GM10266 (cell line): ENCODE data around the gene TARS2.

Experiments
- DNase-seq: peaks from one replicate; pipeline ENCODE4 v3.0.0; 2012; ENCODE audit errors: extremely low spot score
- TF ChIP-seq, protein P1 (sequence below): IDR thresholded peaks from 2 replicates; pipeline ENCODE4 v1.5.1; 2012; ENCODE audit warnings: mild to moderate bottlenecking, low read depth; ENCODE audit not compliant: control insufficient read depth, insufficient read depth; ENCODE audit errors: missing control alignments

TARS2 gene

DNA sequence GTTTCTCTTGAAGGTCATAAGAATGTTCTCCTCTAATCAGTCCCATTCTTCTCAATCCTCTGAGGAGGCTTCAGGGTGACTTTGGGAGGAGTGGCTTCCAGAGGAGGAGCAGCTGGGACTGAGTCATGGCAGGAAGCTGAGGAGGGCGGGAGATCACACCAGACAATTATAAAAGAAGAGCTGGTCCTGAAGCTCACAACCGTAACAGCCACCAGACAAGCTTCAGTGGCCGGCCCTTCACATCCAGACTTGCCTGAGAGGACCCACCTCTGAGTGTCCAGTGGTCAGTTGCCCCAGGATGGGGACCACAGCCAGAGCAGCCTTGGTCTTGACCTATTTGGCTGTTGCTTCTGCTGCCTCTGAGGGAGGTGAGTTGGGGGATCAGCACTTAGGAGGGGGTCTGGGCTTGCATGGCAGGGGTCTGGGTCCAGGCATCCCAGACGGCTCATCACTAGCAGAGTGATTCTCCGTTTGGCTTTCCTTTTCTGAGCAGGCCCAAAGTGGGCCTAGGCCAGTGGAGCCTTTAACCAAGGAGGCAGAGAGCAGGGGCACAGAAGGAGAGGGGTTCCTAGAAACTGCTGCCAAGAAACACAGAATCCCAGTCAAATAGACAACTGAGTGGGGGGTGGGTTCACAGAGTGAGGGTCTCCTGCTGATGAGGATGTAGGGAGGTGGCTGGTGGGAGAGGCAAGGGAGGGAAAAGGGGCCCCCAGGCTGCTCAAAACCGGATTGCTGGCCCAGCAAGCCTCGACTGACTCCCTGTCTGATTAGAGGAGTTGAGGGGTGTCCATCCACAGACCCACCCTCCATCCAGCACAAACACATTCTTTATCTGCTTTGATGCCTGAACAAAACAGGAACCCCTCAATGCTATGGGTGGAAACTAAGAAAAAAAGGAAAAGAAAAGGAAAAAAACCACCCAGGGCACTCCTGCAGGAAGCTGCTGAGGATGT is 21.0 kb downstream of the TARS2 start, which contains the start of gene ECM1:
ECM1 (plus strand) TSS at position 198 of the 953 bp plus-strand sequence; CDS start at position 299, 101 bp downstream.
- TF ChIP-seq, protein P1, sequence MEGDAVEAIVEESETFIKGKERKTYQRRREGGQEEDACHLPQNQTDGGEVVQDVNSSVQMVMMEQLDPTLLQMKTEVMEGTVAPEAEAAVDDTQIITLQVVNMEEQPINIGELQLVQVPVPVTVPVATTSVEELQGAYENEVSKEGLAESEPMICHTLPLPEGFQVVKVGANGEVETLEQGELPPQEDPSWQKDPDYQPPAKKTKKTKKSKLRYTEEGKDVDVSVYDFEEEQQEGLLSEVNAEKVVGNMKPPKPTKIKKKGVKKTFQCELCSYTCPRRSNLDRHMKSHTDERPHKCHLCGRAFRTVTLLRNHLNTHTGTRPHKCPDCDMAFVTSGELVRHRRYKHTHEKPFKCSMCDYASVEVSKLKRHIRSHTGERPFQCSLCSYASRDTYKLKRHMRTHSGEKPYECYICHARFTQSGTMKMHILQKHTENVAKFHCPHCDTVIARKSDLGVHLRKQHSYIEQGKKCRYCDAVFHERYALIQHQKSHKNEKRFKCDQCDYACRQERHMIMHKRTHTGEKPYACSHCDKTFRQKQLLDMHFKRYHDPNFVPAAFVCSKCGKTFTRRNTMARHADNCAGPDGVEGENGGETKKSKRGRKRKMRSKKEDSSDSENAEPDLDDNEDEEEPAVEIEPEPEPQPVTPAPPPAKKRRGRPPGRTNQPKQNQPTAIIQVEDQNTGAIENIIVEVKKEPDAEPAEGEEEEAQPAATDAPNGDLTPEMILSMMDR = no peak
- DNase-seq = no peak

DNA sequence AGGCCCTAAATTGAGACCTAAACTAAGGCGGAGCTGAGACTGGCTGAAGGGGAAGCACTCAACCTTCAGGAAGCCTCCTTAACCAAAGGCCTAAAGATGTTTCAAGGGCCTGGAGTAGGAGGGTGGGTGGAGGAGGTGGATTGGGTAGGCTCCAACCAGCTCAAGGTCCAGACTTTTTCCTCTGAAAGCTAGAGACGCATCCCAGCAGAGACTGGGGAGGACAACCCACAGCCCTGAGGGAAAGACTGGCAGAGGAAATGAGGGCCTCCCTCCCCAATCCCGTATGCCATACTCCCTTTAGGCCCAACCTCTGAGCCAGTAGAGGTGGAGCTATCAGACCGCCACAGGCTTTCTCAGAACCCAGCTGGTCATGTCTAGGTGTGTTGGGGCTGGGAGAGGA is 21.8 kb downstream of the TARS2 start:
- DNase-seq = no peak
- TF ChIP-seq, protein P1 = no peak

DNA sequence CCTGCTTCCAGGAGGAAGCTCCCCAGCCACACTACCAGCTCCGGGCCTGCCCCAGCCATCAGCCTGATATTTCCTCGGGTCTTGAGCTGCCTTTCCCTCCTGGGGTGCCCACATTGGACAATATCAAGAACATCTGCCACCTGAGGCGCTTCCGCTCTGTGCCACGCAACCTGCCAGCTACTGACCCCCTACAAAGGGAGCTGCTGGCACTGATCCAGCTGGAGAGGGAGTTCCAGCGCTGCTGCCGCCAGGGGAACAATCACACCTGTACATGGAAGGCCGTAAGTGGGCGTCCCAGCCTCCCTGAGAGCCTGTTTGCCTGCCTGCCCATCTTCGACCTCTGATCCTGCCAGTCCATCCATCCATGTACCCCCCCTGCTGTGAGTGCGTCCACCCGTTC is 24.3 kb downstream of the TARS2 start:
- no peak for DNase-seq
- TF ChIP-seq, protein P1 = no peak

DNA sequence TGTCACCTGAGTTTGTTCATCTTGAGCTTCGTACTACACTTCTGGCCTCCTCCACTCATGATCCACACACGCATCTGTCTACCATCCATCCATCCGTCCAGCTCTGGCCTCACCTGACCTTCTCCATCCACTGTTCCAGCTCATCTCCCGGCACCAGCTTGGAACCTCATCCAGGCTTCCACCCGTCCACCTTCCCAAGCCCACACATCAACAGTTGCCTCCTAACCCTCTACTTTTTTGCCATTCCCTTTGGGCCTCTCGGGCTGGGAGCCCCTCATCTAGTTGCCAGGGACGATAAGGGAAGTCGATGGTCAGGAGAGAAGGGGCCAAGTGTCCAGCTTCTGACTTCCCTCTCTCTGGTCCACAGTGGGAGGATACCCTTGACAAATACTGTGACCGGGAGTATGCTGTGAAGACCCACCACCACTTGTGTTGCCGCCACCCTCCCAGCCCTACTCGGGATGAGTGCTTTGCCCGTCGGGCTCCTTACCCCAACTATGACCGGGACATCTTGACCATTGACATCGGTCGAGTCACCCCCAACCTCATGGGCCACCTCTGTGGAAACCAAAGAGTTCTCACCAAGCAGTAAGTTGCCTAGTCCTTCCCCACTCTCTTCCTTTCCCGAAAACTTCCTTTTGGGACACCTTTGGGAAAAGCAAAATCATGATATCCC is 24.9 kb downstream of the TARS2 start:
- TF ChIP-seq, protein P1 = no peak
- no peak for DNase-seq

GRCh38 chr1:150512846-150513245 is 25.6 kb downstream of the TARS2 start:
- no peak for DNase-seq
- TF ChIP-seq, protein P1 = no peak

GRCh38 chr1:150513351-150513791 is 26.2 kb downstream of the TARS2 start:
- no peak for DNase-seq
- TF ChIP-seq, protein P1 = no peak

GRCh38 chr1:150514260-150514659 is 27.0 kb downstream of the TARS2 start:
- TF ChIP-seq, protein P1 = no peak

More at GRCh38 chr1:150514260-150514659, 27.0 kb downstream of the TARS2 start:
- DNase-seq = no peak
